Esophagus mucosa (tissue), 1 donor: Measurements from ENCODE around the gene PLAAT2. TPM values are rescaled to one million over a fixed set of nuclear protein-coding genes. Genes with fewer than 3 reads are reported as not detected.
A peak's percentile ranks its signal among the peaks of the same experiment; 100 is the strongest.

ENCODE experiments used
- ATAC-seq: fragments of 200-7000 bp; cut with Tn5 transposase; one replicate; pipeline ENCODE4 v1.9.1; 2020
- total RNA-seq: library from RNA; stranded (reverse); gene quantifications from one replicate; pipeline ENCODE4 v1.2.4, GENCODE V29; 2023
- donor health status: DM: yes; HTN: yes; CAD: no.

PLAAT2 gene
- total RNA-seq, 1 donor from 2014 or later: 0.84 TPM

- no peak for ATAC-seq
These were observed 47.1 kb downstream of the PLAAT2 start for GRCh38 chr11:63516109-63516508.

- ATAC-seq: no peak
These were observed 50.4 kb downstream of the PLAAT2 start for GRCh38 chr11:63512816-63513215.

DNA sequence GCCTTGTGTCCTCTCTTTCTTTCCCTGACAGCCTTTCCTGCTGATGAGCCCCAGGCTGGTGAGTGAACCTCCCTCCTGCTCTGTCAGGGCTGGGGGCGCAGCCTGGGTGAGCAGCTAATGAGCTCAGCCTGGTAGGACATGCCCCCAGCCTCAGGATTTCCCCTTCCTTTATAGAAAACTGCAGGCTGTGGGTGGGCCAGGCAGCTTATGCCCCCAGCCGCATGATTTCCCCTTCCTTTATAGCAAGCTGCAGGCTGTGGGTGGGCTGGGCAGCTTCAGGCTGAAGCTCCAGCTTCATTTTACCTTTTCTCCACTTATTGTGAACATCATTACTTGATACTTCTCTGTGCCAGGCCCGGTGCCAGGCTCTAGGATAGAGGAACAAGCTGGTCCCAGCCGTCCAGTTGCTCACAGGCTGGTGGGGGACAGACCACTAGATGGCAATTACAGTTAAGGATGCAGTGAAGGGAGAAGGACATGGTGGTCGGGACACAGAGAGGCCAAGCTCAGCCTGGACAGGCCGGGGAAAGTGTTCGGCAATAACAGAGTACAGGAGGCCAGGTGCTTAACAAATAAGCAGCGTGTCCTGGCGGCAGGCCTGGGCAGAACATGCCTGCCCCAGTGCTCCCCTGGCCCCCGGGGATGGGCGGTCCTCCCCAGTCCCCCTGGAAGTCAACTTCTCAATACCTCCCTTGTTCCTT is 52.0 kb downstream of the PLAAT2 start:
- ATAC-seq: no peak

DNA sequence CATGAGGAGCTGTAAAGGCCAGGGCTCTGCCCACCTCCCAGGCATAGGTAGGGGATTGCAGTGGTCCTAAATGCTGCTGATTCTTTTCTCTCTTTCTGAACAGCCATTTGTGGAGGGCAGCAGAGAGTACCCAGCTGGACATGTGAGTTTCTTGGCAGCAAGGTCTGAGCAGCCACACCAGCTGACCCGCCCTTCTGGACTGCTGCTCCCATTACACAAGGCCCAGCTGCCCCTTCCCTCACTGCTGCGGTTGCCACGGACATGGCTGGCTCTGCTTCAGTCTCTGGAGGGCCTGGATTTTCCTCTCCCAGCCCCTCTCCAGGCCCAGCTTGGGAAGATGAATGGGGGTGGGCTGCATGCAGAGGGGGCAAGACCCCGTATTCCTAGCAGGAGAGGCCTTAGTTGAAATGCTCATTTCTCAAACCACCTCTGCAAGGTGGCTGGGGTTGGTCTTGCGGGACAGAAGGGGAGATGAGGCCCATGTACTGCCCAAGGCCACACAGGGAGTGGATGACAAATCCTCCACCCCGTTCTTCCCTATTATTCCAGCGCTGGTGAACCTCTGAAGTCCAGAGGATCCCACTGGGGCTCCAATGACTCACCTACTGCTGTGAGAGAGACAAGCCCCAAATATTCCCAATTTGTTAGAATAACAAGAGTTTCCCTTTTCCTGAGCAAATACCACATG is 52.7 kb downstream of the PLAAT2 start:
- no peak for ATAC-seq

DNA sequence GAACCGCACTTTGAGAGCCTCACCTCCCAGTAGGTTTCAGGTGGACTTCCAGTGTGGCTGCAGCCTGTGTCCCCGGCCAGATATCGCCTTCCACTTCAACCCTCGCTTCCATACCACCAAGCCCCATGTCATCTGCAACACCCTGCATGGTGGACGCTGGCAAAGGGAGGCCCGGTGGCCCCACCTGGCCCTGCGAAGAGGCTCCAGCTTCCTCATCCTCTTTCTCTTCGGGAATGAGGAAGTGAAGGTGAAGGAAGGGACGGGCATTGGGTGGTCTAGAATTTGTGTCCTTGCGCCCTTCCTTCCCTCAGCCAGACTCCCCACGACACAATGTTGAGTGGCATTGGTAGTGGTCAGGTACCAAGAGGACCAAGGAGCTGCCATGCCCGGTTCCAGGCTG is 54.4 kb downstream of the PLAAT2 start:
- ATAC-seq: no peak

DNA sequence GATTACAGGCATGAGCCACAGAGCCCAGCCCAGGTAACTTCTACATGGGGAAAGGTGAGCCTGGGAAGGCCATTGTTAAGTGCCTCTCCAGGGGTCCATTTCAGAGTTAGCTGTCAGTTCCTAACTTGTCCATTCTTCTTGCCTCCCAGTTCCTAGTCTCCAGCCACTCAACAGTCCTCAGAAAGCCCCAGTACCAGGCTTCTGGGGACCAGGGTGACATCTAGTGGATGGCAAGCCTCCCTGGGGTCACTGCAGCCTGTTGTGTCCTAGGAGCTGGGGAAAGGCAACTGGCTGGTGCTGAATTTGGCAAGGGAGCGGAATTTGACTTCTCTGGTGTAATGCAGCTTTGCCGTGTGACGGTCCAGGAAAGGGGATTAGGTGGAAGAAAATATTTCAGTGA is 55.2 kb downstream of the PLAAT2 start:
- no peak for ATAC-seq

- ATAC-seq: no peak
These were observed 55.7 kb downstream of the PLAAT2 start for GRCh38 chr11:63507511-63507910.

DNA sequence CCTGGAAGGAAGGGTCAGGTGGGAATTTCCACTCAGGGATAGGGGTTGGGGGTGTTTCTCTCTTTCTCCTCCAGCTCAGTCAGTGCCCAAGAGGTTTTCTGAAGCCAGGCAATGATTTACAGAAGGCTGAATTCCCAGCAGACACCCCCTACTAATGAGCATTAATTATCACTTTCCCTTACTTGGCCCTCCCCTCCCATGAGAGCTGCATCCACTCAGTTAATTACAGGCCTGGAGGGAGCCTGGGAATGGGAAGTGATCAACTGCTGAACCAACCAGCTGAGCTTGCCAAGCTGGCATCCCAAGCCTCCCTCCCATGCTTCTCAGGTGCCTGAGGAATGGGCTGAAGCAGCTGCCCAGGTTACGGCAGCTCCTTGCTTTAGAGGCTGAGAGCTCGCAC is 56.3 kb downstream of the PLAAT2 start:
- ATAC-seq: no peak

DNA sequence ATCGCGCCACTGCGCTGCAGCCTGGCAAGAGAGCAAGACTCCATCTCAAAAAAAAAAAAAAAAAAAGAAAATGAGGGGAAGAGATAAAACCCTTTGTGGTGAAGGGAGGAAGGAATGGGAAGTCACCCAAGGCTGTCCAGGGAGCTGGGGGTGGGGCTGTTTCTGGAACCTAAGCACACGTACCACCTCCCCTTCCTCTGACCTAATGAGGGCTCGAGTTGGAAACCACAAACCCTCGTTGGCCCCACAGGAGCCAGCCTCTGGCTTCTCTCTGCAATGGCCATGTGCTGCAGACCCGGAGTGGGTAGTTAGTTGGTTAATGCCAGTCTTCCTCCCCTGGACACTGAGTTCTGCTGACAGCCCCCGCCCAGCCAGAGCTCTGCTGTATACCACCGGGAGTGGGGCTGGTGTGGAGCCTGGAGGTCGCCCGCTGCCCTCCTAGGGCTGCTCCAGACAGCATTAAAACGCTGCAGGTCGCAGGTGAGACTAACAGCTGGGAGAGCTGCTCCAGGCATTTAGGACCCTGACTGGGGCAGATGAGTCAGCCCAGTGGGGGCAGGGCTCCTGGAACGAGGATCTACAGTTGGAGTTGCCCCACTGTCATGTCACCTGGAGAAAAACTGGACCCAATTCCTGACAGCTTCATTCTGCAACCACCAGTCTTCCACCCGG is 57.2 kb downstream of the PLAAT2 start, which contains the start of gene LGALS12:
LGALS12 (plus strand) TSS at position 228 of the 672 bp plus-strand sequence; CDS start at position 603, 375 bp downstream.
- ATAC-seq: peak; percentile 19

DNA sequence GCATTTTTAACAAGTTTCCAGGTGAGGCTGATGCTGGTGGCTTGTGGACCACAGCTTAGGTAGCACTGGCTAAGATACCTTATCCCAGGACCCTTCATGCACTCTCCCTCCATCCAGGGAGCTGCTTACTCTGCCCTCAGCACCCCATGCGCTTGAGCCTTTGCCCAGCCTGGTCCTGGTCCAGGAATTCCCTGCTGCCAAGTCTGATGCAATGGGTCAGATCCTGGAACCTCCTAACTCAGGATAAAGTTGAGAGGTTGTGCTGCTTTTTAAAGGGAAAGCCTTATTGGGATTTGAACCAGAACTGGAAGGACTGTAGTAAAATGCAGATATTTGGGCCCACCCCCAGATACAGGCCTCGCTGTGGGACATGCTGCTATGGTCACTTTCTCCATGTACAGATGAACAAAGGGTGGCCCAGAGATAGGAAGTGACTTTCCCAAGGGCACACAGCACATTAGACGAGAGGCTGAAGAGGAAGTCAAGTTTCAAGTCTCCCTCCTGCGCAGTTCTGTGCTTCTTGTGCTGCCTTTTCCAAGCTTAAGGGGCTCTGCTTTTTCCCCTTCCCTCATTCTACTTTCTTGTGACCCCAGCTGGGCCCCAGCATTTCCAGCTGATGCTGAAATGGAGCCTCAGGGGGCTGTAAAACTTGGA is 58.1 kb downstream of the PLAAT2 start:
- ATAC-seq: no peak

GRCh38 chr11:63504054-63504453 is 59.1 kb downstream of the PLAAT2 start:
- no peak for ATAC-seq

DNA sequence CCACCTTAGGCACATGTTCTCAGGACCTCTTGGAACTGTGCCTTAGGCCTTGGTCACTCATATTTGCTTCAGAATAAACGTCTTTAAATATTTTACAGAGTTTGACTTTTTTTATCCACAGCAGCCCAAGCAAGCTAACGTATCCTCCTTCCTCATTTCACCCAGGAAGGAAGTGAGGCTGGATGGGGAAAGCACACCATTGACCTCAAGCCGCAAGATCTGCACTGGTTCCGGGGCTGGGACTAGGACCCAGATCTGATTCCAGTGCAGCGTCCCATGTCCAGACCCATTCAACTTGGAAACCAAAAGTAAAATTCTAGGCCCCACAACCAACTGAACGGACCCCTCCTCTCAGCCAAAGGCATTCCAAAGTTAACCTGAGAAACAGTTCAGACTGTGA is 59.7 kb downstream of the PLAAT2 start:
- no peak for ATAC-seq

Other genes starting within 250 kb of the PLAAT2 start
- gene SLC22A9, start 193.6 kb downstream of the PLAAT2 start, total RNA-seq: not detected
- 0.16 TPM for gene PLAAT5, start 72.2 kb downstream of the PLAAT2 start, total RNA-seq
- not detected for gene LGALS12, start 57.3 kb downstream of the PLAAT2 start, total RNA-seq
- gene PLAAT4, start 26.6 kb downstream of the PLAAT2 start, total RNA-seq: 5.5 TPM
- gene PLAAT3, start 51.1 kb upstream of the PLAAT2 start, total RNA-seq: 3.2 TPM
- gene ATL3, start 108.0 kb upstream of the PLAAT2 start, total RNA-seq: 51.9 TPM
- gene RTN3, start 118.1 kb upstream of the PLAAT2 start, total RNA-seq: 49.3 TPM
- 2.9 TPM for gene ZFTA, start 205.4 kb upstream of the PLAAT2 start, total RNA-seq